ENCODE results near the gene CUL4B.
"Not testable (repeated sequence)": the region's sequence is repeated elsewhere in the genome, so short reads cannot be mapped to it uniquely, and the experiment has no call there.

Gene CUL4B

GRCh38 chrX:120560842-120561633 lies at the start of gene CUL4B:
Gene CUL4B (minus strand): TSS chrX:120560962. CDS start chrX:120560638, 324 bp downstream.
- peak; percentile 89 for DNase-seq

DNA sequence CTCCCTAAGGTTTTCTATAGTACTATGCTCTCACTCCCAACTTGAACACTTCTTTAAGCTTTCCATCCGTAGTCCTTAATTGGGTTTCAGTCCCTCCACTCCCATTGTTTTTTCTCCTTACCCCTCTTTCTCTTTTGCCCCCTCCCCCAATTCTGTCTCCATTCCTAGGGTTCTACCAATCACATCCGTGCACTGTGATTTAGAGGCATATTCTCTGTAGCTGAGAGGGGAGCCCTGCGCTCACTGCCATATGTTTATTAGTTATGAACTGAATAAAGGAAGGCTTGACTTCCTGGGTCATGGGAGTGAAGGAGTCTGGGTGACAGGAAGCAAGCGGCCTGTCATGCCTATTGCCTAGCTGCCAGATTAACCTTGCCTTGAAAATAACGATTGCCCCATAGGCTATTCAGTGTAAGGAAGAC lies 43.6 kb upstream of the CUL4B start:
- DNase-seq = peak in 1 of 2 experiments; percentile 1

- DNase-seq = peak; percentile 64 to 71
Observed at GRCh38 chrX:120603707-120604360, 43.1 kb upstream of the CUL4B start, which contains the start of gene MCTS1. Gene MCTS1 (plus strand): TSS chrX:120604101. CDS start chrX:120604237, 136 bp downstream.

GRCh38 chrX:120585702-120586101 lies 24.9 kb upstream of the CUL4B start:
- DNase-seq = no peak

DNA sequence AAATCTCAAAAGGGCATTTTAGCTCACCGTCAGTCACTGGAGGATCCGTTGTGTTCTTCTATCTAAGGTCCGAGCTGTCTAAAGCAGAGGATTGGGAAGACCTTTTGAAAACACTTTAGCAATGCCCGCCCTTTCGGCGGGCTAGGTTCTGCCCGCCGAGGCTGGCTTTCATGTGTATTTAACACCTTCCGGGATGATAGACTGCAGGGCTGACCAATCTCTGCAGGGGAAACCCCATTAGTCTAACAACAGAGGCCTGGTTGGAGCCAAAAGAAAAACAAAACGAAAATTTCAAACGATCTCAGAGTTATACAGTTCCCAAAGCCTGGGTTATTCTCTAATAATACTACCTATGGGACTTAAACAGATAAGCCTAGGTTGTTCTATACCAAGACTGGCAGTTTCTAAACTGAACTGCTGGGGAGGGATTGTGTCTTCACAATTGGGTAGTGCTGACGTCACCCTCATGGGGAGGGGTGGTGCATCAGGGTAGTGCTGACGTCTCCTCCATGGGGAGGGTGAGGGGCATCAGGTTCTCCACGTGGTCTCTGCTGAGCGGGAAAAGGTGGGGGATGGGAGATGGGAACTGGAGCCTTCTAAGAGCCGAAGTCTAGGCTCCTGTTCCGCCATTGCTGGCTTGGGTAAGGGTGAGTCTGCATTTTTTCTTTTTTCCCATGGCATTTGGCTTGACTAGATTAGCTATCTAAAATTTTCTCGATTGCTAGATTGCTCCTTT lies 14.8 kb upstream of the CUL4B start:
- DNase-seq = no peak

DNA sequence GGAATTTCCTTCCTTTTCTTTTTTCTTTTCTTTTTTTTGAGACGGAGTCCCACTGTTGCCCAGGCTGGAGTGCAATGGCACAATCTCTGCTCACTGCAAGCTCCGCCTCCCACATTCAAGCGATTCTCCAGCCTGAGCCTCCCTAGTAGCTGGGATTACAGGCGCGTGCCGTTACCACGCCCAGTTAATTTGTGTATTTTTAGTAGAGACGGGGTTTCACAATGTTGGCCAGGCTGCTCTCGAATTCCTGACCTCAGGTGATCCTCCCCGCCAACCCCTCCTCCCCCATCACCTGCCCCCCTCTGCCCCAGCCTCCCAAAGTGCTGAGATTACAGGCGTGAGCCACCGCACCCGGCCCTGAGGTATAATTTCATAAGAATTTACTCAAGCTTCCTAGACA lies 13.0 kb upstream of the CUL4B start:
- not testable (repeated sequence) for DNase-seq

DNA sequence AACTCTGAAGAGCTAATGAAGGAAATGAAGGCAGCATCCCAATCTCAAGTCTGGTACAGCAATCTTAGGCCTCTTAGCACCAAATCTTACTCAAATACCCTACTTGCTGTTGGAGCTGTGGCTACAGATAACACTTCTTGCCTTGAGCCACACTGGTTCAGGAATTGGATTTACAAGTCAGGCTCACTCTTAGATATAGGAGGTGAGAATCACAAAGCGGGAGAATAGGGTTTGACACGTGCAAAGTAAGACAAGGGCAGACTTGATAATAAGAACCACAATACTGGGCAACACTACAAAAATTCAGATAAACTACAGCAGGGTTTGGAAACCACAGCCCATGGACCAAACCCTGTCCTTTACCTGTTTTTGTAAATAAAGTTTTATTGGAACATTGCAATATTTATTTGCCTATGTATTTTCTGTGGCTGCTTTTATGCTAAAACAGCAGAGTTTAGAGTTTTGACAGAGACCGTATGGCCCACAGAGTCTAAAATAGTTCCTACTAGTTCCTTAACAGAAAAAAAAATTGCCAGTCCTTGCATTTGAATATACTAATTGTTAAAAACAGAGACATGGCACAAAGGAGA lies 9.3 kb upstream of the CUL4B start:
- no peak for DNase-seq

DNA sequence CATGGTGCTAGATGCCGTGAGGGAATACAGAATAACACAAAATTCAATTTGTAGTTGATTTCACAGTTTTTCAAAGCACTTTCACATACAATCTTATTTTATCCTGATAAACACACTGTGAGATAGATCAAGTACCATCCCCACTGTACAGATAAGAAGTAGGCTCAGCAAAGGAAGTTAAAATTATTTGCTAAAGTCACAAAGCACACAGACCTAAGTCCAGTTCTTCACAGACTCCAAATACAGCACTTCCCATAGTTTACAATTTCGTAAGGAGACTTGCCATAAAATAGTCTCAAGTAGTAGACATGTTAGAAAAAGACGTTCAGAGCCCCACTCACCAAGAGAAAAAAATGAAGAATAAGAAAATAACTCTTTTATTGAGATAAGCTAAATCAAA lies 7.8 kb upstream of the CUL4B start:
- no peak for DNase-seq

- no peak for DNase-seq
Observed at GRCh38 chrX:120568035-120568434, 7.3 kb upstream of the CUL4B start.

- no peak for DNase-seq
Observed at GRCh38 chrX:120566817-120567216, 6.1 kb upstream of the CUL4B start.

GRCh38 chrX:120564925-120565324 lies 4.2 kb upstream of the CUL4B start:
- DNase-seq = no peak

GRCh38 chrX:120562569-120562926 lies 1.8 kb upstream of the CUL4B start:
- DNase-seq = no peak

GRCh38 chrX:120561634-120562568 lies 1.1 kb upstream of the CUL4B start:
- DNase-seq = no peak

- peak; percentile 16 for DNase-seq
Observed at GRCh38 chrX:120560405-120560841, 339 bp downstream of the CUL4B start.

DNA sequence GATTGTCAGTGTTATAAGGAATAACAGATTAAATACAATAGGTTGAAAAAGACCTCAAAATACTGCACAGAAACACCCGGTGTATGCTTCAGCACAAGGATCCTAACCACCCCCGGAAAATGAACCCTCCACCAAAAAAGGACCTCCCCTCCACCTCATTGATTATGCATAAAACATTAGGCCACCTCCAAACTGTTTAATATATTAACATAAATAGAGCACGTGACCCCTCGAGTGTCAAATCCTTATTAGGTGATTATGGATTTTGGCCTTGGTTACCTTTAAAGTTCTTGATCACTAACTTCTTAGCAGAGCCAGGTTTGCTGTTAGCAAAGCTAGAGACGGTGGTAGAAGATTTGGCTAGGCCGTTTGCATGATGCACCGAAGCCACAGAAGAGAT lies 958 bp downstream of the CUL4B start:
- DNase-seq = no peak

DNA sequence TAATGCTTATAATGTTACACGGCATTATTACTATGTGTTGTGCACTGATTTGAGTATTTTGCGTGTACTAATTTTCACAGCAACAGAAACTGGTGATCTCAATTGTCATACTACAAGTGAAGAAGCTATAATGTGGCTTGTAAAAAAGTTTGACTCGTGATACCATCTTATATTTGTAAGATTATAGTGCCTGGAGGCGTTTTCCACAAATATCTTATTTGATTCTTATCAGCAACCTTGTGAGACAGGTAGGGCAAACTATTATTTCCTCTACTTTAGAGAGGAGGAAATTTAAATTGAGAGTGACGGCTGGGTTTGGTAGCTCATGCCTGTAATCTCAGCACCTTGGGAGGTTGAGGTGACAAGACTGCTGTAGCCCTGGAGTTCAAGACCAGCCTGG lies 4.5 kb downstream of the CUL4B start:
- DNase-seq = no peak

DNA sequence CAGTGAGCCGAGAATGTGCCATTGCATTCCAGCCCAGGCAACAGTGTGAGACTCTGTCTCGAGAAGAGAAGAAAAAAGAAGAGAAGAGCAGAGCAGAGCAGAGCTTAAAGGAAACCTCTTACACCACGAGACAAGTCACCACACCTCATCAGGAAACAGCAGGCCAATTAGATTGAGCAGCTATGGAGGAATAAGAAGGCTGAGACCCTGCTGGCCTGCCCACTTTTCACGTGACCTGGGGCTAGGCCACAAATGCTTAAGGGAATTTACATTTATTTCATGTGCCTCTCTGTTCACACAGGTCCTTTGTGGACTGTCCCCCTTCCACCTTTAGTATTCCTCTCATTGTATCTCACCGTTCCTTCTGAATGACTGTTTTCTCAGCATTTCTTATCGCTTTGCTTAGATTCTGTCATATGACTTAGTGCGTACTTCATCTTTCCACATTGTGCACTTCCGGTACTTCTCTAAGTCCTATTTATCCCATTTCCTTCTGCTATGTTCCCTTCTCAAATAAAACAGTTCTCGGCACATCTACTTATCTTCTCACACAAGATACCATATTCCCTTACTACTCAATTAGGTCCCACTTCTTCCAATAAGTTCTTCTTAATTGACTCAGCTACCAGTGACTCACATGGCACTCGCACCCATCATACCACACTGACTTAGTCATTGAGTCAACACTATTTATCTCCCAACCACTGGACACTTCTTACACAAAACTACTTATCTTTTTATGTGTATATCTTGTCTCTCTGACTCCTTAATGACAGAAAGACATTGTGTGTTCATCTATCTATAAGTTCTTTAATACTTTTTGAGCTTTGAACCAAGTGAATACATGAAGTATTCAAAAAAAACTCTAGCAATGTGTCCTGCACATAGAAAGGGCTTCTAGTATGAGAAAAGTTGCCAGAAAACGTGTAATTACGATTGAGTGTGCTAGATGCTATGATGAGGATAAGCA lies 11.0 kb downstream of the CUL4B start:
- no peak for DNase-seq

GRCh38 chrX:120536061-120536460 lies 24.7 kb downstream of the CUL4B start:
- DNase-seq = no peak

DNA sequence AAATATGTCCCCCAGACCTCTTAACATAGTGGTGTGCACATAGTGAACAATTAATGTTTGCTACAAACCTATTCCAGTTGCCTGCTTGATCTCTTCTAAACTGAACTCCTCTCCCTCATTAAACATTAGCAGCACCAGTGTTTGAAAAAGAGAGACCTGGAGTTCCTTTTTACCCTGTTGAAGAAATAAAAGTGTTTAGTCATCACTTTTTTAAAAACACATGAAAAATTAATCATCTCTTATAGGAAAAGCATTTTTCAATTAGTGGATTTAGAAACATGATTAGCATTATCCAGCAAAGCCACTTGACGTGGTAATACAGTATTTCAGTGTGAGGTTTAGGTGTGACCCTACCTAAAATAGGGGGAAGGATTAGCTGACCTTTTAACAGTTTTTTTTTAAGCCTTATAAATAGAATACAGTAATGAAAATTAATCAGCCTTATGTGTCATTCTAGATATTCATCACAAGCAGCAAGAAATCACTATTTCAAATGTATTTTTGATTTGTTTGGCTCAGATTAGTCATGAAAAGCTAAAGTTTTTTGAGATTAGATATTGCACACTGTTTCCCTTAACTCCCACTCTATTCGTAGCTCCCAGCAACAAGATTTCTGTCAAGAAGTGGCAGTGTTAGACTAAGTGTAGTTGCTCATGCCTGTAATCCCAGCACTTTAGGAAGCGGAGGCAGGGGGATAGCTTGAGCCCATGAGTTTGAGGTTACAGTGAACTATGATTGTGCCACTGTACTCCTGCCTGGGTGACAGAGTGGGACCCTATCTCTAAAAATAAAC lies 26.2 kb downstream of the CUL4B start:
- DNase-seq = no peak

- DNase-seq = no peak
Observed at GRCh38 chrX:120522820-120523219, 37.9 kb downstream of the CUL4B start.
